Measurements from ENCODE around the gene MSLN.
A peak's percentile ranks its signal among the peaks of the same experiment; 100 is the strongest.

The MSLN gene

DNA sequence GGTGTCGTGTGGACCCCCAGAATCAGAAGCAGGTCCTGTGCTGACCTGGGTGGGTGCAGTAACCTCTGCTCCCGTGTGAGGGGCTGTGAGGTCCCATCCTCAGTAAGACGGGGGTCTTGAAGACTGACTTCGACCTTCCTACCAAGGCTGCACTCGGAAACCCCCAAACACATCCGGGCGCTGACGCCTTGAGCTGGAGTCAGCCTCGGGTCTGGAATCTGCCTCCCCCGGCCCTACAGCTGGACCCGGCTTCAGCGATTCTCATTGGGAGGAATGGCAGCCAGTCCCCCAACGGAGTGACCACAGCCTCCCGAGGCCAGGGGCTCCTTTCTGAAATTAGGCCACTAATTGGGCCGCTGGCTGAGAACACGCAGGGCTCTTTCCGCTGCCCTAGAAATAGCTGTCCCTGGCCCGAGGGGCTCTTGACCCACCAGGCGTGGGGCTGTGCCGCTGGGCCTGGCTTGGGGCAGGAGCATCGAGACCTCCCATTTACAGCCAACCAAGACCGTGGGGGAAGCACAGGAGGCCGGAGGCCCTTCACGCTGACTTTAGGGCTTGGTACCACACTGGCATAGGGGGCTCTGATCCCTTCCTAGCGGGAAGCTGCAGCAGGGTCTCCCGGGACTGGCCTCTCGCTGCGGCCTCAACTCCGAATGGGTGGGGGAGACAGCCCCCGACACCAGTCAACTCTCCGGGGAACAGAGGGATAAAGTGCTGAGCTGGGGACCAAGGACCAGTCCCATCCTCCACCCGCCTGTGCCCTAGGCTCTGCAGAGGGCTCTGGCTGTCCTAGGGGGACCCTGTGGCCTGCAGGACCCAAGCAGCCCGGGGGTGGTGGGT is 42.6 kb downstream of the MSLN start:
- no peak overlapping the region for H3K4me3 ChIP-seq (replicated peaks; ENCODE audit: low read depth, low read length)
- TF ChIP-seq, protein P1, sequence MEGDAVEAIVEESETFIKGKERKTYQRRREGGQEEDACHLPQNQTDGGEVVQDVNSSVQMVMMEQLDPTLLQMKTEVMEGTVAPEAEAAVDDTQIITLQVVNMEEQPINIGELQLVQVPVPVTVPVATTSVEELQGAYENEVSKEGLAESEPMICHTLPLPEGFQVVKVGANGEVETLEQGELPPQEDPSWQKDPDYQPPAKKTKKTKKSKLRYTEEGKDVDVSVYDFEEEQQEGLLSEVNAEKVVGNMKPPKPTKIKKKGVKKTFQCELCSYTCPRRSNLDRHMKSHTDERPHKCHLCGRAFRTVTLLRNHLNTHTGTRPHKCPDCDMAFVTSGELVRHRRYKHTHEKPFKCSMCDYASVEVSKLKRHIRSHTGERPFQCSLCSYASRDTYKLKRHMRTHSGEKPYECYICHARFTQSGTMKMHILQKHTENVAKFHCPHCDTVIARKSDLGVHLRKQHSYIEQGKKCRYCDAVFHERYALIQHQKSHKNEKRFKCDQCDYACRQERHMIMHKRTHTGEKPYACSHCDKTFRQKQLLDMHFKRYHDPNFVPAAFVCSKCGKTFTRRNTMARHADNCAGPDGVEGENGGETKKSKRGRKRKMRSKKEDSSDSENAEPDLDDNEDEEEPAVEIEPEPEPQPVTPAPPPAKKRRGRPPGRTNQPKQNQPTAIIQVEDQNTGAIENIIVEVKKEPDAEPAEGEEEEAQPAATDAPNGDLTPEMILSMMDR (IDR thresholded peaks at IDR 0.05; ENCODE audit: insufficient read depth, low read length, poor library complexity, severe bottlenecking) = no peak
- H3K27me3 ChIP-seq (replicated peaks; ENCODE audit: control insufficient read depth, insufficient read depth, low read length) = no peaks in the 10 kb centered on the region; the same call in 1 of the 2 replicates
- H3K36me3 ChIP-seq (ENCODE audit: control insufficient read depth, insufficient read depth, low read length) = no peaks in the 10 kb centered on the region; the same call in 1 of the 2 replicates
- no peak for DNase-seq (ENCODE audit: extremely low read depth, insufficient read length)

DNA sequence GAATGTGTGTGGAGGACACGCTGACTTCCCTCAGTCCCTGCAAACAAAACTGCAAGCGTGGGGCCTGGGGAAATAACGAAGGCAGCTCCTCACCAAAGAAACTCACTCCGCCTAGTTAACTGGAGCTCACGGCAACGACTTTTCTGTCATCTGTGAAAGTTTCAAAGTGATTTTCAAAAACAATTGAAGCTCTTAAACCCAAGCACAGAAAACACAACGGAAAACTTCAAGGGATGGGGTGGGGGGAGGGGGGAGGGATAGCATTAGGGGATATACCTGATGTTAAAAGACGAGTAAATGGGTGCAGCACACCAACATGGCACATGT is 43.2 kb downstream of the MSLN start:
- Histone ChIP-seq H3K4me3 (replicated peaks; ENCODE audit: low read depth, low read length) (no peak overlapping the region), H3K36me3 (ENCODE audit: control insufficient read depth, insufficient read depth, low read length) (no peaks in the 10 kb centered on the region; the same call in 1 of the 2 replicates), H3K27me3 (replicated peaks; ENCODE audit: control insufficient read depth, insufficient read depth, low read length) (no peaks in the 10 kb centered on the region; the same call in 1 of the 2 replicates)
- no peak for DNase-seq (ENCODE audit: extremely low read depth, insufficient read length)
- TF ChIP-seq, protein P1 (IDR thresholded peaks at IDR 0.05; ENCODE audit: insufficient read depth, low read length, poor library complexity, severe bottlenecking) = no peak

DNA sequence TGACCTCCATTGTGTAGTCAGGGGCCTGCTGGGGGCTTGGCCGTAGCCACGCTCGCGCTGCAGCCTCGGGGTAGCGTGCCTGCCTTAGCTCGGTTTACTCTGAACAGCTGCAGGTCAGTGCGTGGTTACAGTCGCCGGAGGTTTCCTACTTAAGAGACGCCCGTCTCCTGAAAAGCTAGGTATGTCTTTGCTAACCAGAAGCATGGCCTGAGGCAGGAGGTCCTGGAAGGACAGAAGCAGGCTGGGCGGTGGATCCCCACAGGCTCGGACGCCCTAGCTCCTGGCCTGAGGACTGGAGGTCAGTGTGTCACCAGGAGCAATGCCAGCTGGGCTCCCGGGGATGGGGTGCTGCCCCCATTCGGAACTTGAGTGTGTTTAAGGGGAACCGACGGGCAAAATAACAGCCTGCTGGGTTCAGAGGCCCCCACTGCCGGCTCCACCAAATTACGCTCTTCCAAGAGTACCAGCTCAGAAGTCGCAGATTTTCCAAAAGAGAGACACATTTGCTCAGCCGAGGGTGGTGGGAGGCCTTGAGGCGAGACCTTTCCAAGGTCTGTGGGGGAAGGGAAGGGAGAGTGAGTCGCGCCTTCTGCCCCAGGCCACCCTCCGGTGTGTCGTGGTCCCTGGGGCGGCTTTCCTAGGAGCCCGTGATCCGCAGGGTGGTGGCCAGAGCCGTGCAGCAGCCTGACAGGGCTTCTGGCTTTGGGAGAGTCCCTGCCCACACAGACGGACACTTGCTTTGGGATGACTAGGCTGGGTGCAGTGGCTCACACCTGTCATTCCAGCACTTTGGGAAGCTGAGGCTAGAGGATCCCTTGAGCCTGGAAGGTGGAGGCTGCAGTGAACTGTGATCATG is 43.9 kb downstream of the MSLN start:
- TF ChIP-seq, protein P1 (IDR thresholded peaks at IDR 0.05; ENCODE audit: insufficient read depth, low read length, poor library complexity, severe bottlenecking) = no peak
- no peaks in the 10 kb centered on the region; the same call in 1 of the 2 replicates for H3K36me3 ChIP-seq (ENCODE audit: control insufficient read depth, insufficient read depth, low read length)
- no peaks in the 10 kb centered on the region; the same call in 1 of the 2 replicates for H3K27me3 ChIP-seq (replicated peaks; ENCODE audit: control insufficient read depth, insufficient read depth, low read length)
- H3K4me3 ChIP-seq (replicated peaks; ENCODE audit: low read depth, low read length) = no peak overlapping the region
- DNase-seq (ENCODE audit: extremely low read depth, insufficient read length) = no peak

DNA sequence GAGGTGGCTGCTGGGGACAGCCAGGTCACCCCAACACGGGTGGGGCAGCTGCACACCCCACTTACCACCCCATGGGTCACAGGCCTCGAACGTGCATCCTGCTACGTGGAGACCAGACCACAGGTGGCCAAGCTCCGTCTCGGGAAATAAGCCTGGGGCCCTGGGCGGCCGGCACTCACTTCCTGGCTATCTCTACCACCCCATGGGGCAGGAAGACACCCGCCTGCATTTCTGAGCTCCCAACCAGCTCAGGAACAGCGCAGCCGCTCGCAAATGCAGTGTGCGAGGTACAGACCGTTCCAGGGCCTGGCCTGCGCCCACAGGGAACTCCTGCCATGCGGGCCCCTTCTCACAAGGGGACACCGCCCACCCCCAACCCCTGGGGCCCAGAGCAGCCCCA is 44.9 kb downstream of the MSLN start:
- Histone ChIP-seq H3K4me3 (replicated peaks; ENCODE audit: low read depth, low read length) (no peak overlapping the region), H3K27me3 (replicated peaks; ENCODE audit: control insufficient read depth, insufficient read depth, low read length) (no peaks in the 10 kb centered on the region), H3K36me3 (ENCODE audit: control insufficient read depth, insufficient read depth, low read length) (no peaks in the 10 kb centered on the region; the same call in 1 of the 2 replicates)
- DNase-seq (ENCODE audit: extremely low read depth, insufficient read length) = no peak
- TF ChIP-seq, protein P1 (IDR thresholded peaks at IDR 0.05; ENCODE audit: insufficient read depth, low read length, poor library complexity, severe bottlenecking) = no peak

DNA sequence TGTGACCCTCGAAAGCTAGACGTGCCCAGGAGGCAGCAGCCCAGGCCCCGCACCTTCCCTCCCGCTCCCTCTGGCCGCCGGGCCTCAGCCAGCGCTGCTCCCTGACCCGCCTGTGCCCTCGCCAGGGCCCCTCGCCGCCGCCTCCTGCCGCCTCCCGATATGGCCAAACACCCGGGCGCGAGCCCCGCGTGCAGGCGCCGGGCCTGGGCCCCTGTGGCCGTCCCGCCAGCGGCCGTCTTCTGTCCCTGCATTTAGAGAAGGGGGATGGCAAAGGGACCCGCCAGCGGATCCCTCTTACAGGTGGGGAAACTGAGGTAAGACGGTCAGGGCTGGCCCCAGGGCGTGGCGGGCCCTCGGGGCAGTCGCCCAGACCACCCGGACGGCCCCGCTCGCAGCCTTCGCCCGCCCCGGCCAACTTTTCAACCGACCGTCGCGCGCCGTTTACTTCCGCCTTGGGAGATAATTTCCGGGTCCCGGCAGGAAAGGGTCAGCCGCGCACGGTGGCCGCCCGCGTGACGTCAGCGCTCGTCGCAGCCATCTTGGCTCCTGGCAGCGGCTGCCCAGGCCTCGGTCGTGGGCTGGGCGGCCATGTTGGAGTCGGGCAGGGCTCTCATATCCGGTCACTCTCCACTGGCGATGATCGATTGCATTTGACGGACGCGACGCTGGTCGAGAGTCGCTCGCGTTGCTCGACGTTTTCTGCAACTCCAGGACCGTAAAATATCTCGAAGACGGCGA is 47.0 kb downstream of the MSLN start:
- TF ChIP-seq, protein P1 (IDR thresholded peaks at IDR 0.05; ENCODE audit: insufficient read depth, low read length, poor library complexity, severe bottlenecking) = no peak
- peak overlapping the region; percentile 96 for H3K4me3 ChIP-seq (replicated peaks; ENCODE audit: low read depth, low read length)
- no peaks in the 10 kb centered on the region; the same call in 1 of the 2 replicates for H3K36me3 ChIP-seq (ENCODE audit: control insufficient read depth, insufficient read depth, low read length)
- peak; percentile 95 for DNase-seq (ENCODE audit: extremely low read depth, insufficient read length)
- no peaks in the 10 kb centered on the region for H3K27me3 ChIP-seq (replicated peaks; ENCODE audit: control insufficient read depth, insufficient read depth, low read length)
